Endothelial cell of umbilical vein (primary cell): ENCODE data around the gene MFSD8. TPM values are rescaled to one million over a fixed set of nuclear protein-coding genes. Genes with fewer than 3 reads are reported as not detected.
"Not testable (repeated sequence)": the region's sequence is repeated elsewhere in the genome, so short reads cannot be mapped to it uniquely, and the experiment has no call there.

Source experiments
- BruUV-seq: library from RNA; stranded (reverse); fragments of 400-500 nt; replicated peaks from 2 replicates; lab custom pipeline; 2021; lab: Mats Ljungman, UMichigan
- CTCF ChIA-PET: fragments of 300-600, 350-600 bp; sonication (Branson Sonifier 250); formaldehyde crosslinking; loops from one replicate; lab custom pipeline; 2021; ENCODE audit warnings: antibody characterized with exemption, inconsistent platforms; lab: Charles Lee
- POLR2A ChIA-PET: fragments of 300-600, 350-600 bp; sonication (Branson Sonifier 250); formaldehyde crosslinking; loops from one replicate; lab custom pipeline; 2021; ENCODE audit warnings: antibody characterized with exemption, inconsistent platforms; lab: Charles Lee
- DNase-seq: peaks from one replicate; pipeline ENCODE4 v3.0.0-alpha.2; 2011; ENCODE audit warnings: low read depth, low spot score
- FAIRE-seq: peaks from 2 replicates; lab custom pipeline; 2011; peaks lifted over from hg19 to GRCh38; lab: Jason Lieb, UNC
- H2AFZ ChIP-seq: 2 replicates; pipeline ENCODE4 v1.6.0; 2012; ENCODE audit warnings: low read depth, low read length, control low read depth, inconsistent platforms
- H3K27ac ChIP-seq: 2 replicates; pipeline ENCODE4 v1.5.1; 2011; ENCODE audit warnings: low read depth, mild to moderate bottlenecking, control low read depth, low read length, moderate library complexity; ENCODE audit not compliant: insufficient read depth
- H3K27me3 ChIP-seq, 2 experiments: 2 replicates each; pipeline versions ENCODE4 v1.6.0 to v1.6.1; 2011; ENCODE audit warnings: low read length in 2 of 2, mixed read lengths in 1 of 2; ENCODE audit not compliant: control insufficient read depth in 2 of 2, insufficient read depth in 2 of 2
- H3K36me3 ChIP-seq, 2 experiments: 2 replicates in 1 of 2; 3 replicates in 1 of 2; pipeline ENCODE4 v1.5.1; 2011; ENCODE audit warnings: low read length in 2 of 2, mild to moderate bottlenecking in 1 of 2, moderate library complexity in 1 of 2; ENCODE audit not compliant: control insufficient read depth in 2 of 2, insufficient read depth in 2 of 2; ENCODE audit errors: extremely low read depth in 1 of 2
- H3K4me1 ChIP-seq: 3 replicates; pipeline ENCODE4 v1.5.1; 2011; ENCODE audit warnings: mild to moderate bottlenecking, low read length; ENCODE audit not compliant: control insufficient read depth, insufficient read depth; ENCODE audit errors: extremely low read depth
- H3K4me2 ChIP-seq: 2 replicates; pipeline ENCODE4 v1.6.1; 2011; ENCODE audit warnings: low read length, control low read depth, mixed read lengths; ENCODE audit not compliant: insufficient read depth
- H3K4me3 ChIP-seq, 3 experiments: fragments of 200-600 bp in 1 of 3; sonication (generic), shearing (Covaris generic) in 1 of 3; replicated peaks in 1 of 3; 2 replicates each; pipeline ENCODE4 v1.5.1; 2011 to 2016; ENCODE audit warnings: control low read depth in 3 of 3, low read length in 3 of 3, mild to moderate bottlenecking in 2 of 3, inconsistent platforms in 1 of 3, low read depth in 1 of 3, moderate library complexity in 1 of 3; ENCODE audit not compliant: insufficient read depth in 1 of 3
- H3K79me2 ChIP-seq: 2 replicates; pipeline ENCODE4 v1.6.0; 2012; ENCODE audit warnings: low read length, inconsistent platforms; ENCODE audit not compliant: control insufficient read depth, insufficient read depth
- H3K9ac ChIP-seq: replicated peaks from 2 replicates; pipeline ENCODE3; 2011; ENCODE audit warnings: low read length, control low read depth; ENCODE audit not compliant: insufficient read depth; ENCODE audit errors: extremely low read depth
- H3K9me1 ChIP-seq: replicated peaks from 3 replicates; pipeline ENCODE4 v1.6.0; 2011; ENCODE audit warnings: mild to moderate bottlenecking, low read length; ENCODE audit not compliant: control insufficient read depth, insufficient read depth; ENCODE audit errors: extremely low read depth
- H3K9me3 ChIP-seq: replicated peaks from 2 replicates; pipeline ENCODE4 v1.5.1; 2012; ENCODE audit warnings: low read length, inconsistent platforms; ENCODE audit not compliant: control insufficient read depth, insufficient read depth
- H4K20me1 ChIP-seq: replicated peaks from 2 replicates; pipeline ENCODE3; 2011; ENCODE audit warnings: mild to moderate bottlenecking, low read length; ENCODE audit not compliant: control insufficient read depth, insufficient read depth; ENCODE audit errors: extremely low read depth
- CTCF ChIP-seq, 2 donors: IDR thresholded peaks; 1 replicate in 1 of 2; 2 replicates in 1 of 2; pipeline ENCODE4 v1.5.1; 2011; ENCODE audit warnings: low read length in 2 of 2, mild to moderate bottlenecking in 2 of 2, moderate library complexity in 2 of 2, control low read depth in 1 of 2, inconsistent platforms in 1 of 2, low read depth in 1 of 2; ENCODE audit not compliant: insufficient read depth in 1 of 2; ENCODE audit errors: extremely low read depth in 1 of 2
- EZH2 ChIP-seq: IDR thresholded peaks from 2 replicates; pipeline ENCODE4 v1.6.1; 2012; ENCODE audit warnings: borderline replicate concordance, low read depth, mild to moderate bottlenecking, moderate library complexity, low read length, inconsistent platforms; ENCODE audit not compliant: severe bottlenecking
- FOS ChIP-seq: IDR thresholded peaks from 2 replicates; pipeline ENCODE4 v1.6.1; 2011; ENCODE audit warnings: mild to moderate bottlenecking, low read length, moderate library complexity, borderline replicate concordance; ENCODE audit not compliant: insufficient read depth
- GATA2 ChIP-seq: IDR thresholded peaks from 2 replicates; pipeline ENCODE4 v1.7.0; 2011; ENCODE audit warnings: low read depth, mild to moderate bottlenecking, moderate library complexity, mixed read lengths, low read length; ENCODE audit not compliant: insufficient read length, insufficient read depth
- JUN ChIP-seq: IDR thresholded peaks from 2 replicates; pipeline ENCODE4 v1.6.1; 2011; ENCODE audit warnings: borderline replicate concordance, low read depth; ENCODE audit not compliant: insufficient read length, insufficient read depth
- MYC ChIP-seq: IDR thresholded peaks from one replicate; pipeline ENCODE4 v1.6.1; 2011; ENCODE audit warnings: mild to moderate bottlenecking, low read depth, low read length
- POLR2A ChIP-seq: IDR thresholded peaks from 2 replicates; pipeline ENCODE4 v1.6.1; 2012; ENCODE audit warnings: low read depth, mild to moderate bottlenecking, control low read depth, low read length
- POLR2AphosphoS5 ChIP-seq: IDR thresholded peaks from 2 replicates; pipeline ENCODE4 v1.6.1; 2012; ENCODE audit warnings: low read depth, mild to moderate bottlenecking, control low read depth, low read length, moderate library complexity; ENCODE audit not compliant: insufficient read depth
- dilution Hi-C: fragments of 300-500 bp; cut with MboI; formaldehyde crosslinking; loops from one replicate; pipeline ENCODE4 v1.15.0; 2019; ENCODE audit warnings: low sequenced_read_pairs; ENCODE audit not compliant: extremely low pct_ligation_motif_present
- intact Hi-C: fragments of 100-400 bp; cut with micrococcal nuclease; formaldehyde crosslinking; loops from one replicate; pipeline ENCODE4 v1.10.0; 2022
- polyA plus RNA-seq, 4 experiments: library from polyadenylated mRNA; depleted of rRNA in 3 of 4; stranded (reverse) in 3 of 4; unstranded in 1 of 4; fragments of >200 nt; gene quantifications; 2 replicates each; pipeline versions ENCODE4 v1.2.1 to v1.2.3, GENCODE V29; 2011 to 2012; ENCODE audit warnings: missing spikeins in 1 of 4
- total RNA-seq: library from RNA; stranded (reverse); gene quantifications from 2 replicates; pipeline ENCODE4 v1.2.3, GENCODE V29; 2021
- TF ChIP-seq, protein P1 (sequence below): IDR thresholded peaks from 2 replicates; pipeline ENCODE4 v1.6.1; 2011; ENCODE audit not compliant: insufficient read depth, insufficient read length

MFSD8 gene
- total and polyA plus RNA-seq, 2 donors (not counting 3 experiments of a cell fraction or from before 2014, with no cell fraction given), result 11.5 to 19.4 TPM

DNA sequence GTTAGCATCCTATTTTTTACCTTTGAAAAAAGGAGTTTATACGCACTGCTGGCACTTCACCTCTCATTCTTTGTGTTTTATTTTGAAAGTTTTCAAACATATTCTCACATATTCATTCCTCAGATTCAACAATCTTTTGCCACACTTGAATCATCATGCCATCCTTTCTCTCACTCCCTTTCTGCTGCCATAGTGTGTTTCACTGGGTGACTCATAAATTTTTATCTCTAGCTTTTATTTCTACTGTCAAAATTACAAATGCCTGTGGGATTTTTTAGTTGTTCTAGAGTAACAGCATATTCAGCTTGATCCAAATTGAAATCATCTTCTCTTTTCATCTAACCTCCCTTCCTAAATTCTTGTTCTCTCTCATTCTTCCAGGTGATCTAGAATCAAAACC, 28.0 kb downstream of the MFSD8 start:
- FAIRE-seq (no peak), DNase-seq (no peak)
- BruUV-seq, result no TSS peak
- intact Hi-C loops, result no loop called here
- Histone ChIP-seq H3K4me2 (no peak overlapping the region), H3K36me3 (no peaks in the 10 kb centered on the region), H3K9me1 (no peaks in the 10 kb centered on the region), H4K20me1 (no peaks in the 10 kb centered on the region), H3K79me2 (no peaks in the 10 kb centered on the region), H3K27ac (no peak overlapping the region), H3K27me3 (no peaks in the 10 kb centered on the region), H3K4me1 (no peaks in the 10 kb centered on the region), H2AFZ (no peak overlapping the region), H3K4me3 (no peak overlapping the region), H3K9me3 (no peaks in the 10 kb centered on the region), H3K9ac (no peak overlapping the region)
- dilution Hi-C loops, result no loop called here
- ChIA-PET CTCF (interaction anchor here (0.6 kb wide), 1 partner anchor 46 kb away, joined by 3 read pairs; no protein-coding TSS in a partner anchor), POLR2A (no interaction called here)
- TF ChIP-seq JUN (no peak), POLR2AphosphoS5 (no peak), POLR2A (no peak), EZH2 (no peak), GATA2 (no peak), CTCF (IDR thresholded peaks at IDR 0.05; ENCODE audit: extremely low read depth in 1 of 2, insufficient read depth in 1 of 2, low read depth in 1 of 2, low read length in 2 of 2) (no peak), FOS (no peak), MYC (no peak)
- TF ChIP-seq, protein P1, sequence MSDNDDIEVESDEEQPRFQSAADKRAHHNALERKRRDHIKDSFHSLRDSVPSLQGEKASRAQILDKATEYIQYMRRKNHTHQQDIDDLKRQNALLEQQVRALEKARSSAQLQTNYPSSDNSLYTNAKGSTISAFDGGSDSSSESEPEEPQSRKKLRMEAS, result no peak

DNA sequence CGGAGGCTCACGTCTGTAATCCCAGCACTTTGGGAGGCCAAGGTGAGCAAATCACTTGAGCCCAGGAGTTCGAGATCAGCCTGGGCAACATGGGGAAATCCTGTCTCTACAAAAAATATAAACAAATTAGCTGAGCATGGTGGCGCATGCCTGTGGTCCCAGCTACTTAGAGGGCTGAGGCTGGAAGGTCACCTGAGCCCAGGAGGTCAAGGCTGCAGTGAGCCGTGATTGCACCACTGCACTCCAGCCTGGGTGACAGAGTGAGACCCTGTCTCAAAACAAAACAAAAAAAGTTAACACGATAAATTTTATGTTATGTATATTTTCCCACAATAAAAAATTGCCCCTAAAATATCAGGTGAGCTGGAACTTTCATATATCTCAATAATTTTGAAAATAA, 33.1 kb downstream of the MFSD8 start:
- POLR2A ChIA-PET, H3K9ac ChIP-seq, H3K27ac ChIP-seq, H3K4me1 ChIP-seq, H3K9me3 ChIP-seq, H3K27me3 ChIP-seq, H2AFZ ChIP-seq, H3K36me3 ChIP-seq, H4K20me1 ChIP-seq, H3K4me3 ChIP-seq, FAIRE-seq, DNase-seq, H3K79me2 ChIP-seq, dilution Hi-C loops, H3K4me2 ChIP-seq, intact Hi-C loops, H3K9me1 ChIP-seq, BruUV-seq: not testable (repeated sequence)
- CTCF ChIA-PET, result interaction anchor here (1.0 kb wide), 1 partner anchor 15 kb away, joined by 3 read pairs; no protein-coding TSS in a partner anchor
